Upper lobe of right lung (tissue), 1 donor: Measurements from ENCODE around the gene SUSD2. TPM values are rescaled to one million over a fixed set of nuclear protein-coding genes. Genes with fewer than 3 reads are reported as not detected.
A peak's percentile ranks its signal among the peaks of the same experiment; 100 is the strongest.
"Not testable (repeated sequence)": the region's sequence is repeated elsewhere in the genome, so short reads cannot be mapped to it uniquely, and the experiment has no call there.

Experiments used
- ATAC-seq: fragments of 200-7000 bp; cut with Tn5 transposase; one replicate; pipeline ENCODE4 v1.9.1; 2020; ENCODE audit warnings: mild to moderate bottlenecking, moderate library complexity
- DNase-seq: peaks from one replicate; pipeline ENCODE4 v3.0.0-alpha.2; 2020
- H3K27ac ChIP-seq: fragments of 200-600 bp; one replicate; pipeline ENCODE4 v1.8.0; 2022
- H3K27me3 ChIP-seq: fragments of 200-600 bp; one replicate; pipeline ENCODE4 v1.8.0; 2022; ENCODE audit warnings: mild to moderate bottlenecking
- H3K36me3 ChIP-seq: fragments of 200-600 bp; one replicate; pipeline ENCODE4 v1.8.0; 2022
- H3K4me1 ChIP-seq: fragments of 200-600 bp; one replicate; pipeline ENCODE4 v1.8.0; 2022
- H3K4me3 ChIP-seq: fragments of 200-600 bp; one replicate; pipeline ENCODE4 v1.8.0; 2022; ENCODE audit warnings: mild to moderate bottlenecking
- H3K9me3 ChIP-seq: fragments of 200-600 bp; one replicate; pipeline ENCODE4 v1.8.0; 2022
- intact Hi-C: fragments of 100-400 bp; cut with DNase I; formaldehyde crosslinking; loops from one replicate; pipeline ENCODE4 v1.11.0; 2022
- total RNA-seq: library from RNA; stranded (reverse); fragmentation: NEBNext Ultra II Directional; extraction: Animal tissue kit (Norgen Biotek cat#: 25700); gene quantifications from one replicate; pipeline ENCODE4 v1.2.1, GENCODE V29; 2021
- TF ChIP-seq, protein P1 (sequence below): fragments of 200-600 bp; IDR thresholded peaks from one replicate; pipeline ENCODE4 v1.8.0; 2022; ENCODE audit warnings: antibody characterized with exemption
- donor health status: DM: no; HTN: yes; CAD: no; lungs with severe emphysema.

Gene SUSD2
- total RNA-seq, 1 donor from 2014 or later, result 277 TPM

DNA sequence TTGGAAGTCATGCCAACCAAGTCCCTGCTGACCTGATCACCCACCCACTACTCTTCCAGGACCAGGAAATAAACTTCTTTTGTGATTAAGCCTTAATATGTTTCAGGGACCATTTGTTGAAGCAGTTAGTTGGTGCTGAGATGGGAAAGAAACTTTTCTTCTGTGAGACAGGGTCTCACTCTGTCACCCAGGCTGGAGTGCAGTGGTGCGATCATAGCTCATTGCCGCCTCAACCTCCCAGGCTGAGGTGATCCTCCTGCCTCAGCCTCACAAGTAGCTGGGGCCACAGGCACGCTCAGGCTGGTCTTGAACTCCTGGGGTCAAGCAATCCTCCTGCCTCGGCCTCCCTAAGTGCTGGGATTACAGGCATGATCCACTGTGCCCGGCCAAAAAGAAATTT is 10.6 kb downstream of the SUSD2 start:
- intact Hi-C loops, result loop anchor here (10.0 kb wide), 1 partner anchor 53 kb away; the partner anchor contains the start of gene GGT5
- TF ChIP-seq, protein P1, sequence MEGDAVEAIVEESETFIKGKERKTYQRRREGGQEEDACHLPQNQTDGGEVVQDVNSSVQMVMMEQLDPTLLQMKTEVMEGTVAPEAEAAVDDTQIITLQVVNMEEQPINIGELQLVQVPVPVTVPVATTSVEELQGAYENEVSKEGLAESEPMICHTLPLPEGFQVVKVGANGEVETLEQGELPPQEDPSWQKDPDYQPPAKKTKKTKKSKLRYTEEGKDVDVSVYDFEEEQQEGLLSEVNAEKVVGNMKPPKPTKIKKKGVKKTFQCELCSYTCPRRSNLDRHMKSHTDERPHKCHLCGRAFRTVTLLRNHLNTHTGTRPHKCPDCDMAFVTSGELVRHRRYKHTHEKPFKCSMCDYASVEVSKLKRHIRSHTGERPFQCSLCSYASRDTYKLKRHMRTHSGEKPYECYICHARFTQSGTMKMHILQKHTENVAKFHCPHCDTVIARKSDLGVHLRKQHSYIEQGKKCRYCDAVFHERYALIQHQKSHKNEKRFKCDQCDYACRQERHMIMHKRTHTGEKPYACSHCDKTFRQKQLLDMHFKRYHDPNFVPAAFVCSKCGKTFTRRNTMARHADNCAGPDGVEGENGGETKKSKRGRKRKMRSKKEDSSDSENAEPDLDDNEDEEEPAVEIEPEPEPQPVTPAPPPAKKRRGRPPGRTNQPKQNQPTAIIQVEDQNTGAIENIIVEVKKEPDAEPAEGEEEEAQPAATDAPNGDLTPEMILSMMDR, result no peak
- Histone ChIP-seq H3K36me3 (no peaks in the 10 kb centered on the region), H3K27ac (no peak overlapping the region), H3K27me3 (no peaks in the 10 kb centered on the region), H3K4me1 (peaks cover 16% of the 10 kb centered on the region), H3K4me3 (no peak overlapping the region), H3K9me3 (no peaks in the 10 kb centered on the region)
- DNase-seq (no peak), ATAC-seq (no peak)

DNA sequence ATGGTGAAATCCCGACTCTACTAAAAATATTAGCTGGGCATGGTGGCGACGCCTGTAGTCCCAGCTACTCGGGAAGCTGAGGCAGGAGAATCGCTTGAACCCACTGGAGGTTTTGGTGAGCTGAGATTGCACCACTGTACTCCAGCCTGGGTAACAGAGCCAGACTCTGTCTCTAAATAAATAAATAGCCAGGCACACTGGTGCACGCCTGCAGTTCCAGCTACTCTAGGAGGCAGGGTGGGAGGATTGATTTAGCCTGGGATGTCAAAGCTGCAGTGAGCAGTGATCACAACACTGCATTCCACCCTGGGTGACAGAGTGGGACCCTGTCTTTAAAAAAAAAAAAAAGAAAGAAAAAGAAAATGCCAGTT is 17.4 kb downstream of the SUSD2 start:
- Histone ChIP-seq H3K27me3 (no peaks in the 10 kb centered on the region), H3K36me3 (no peaks in the 10 kb centered on the region), H3K9me3 (no peaks in the 10 kb centered on the region), H3K27ac (peak overlapping the region; percentile 72), H3K4me1 (peaks cover 7% of the 10 kb centered on the region), H3K4me3 (no peak overlapping the region)
- DNase-seq, result no peak
- peak; percentile 8 for ATAC-seq
- TF ChIP-seq, protein P1, result no peak
- intact Hi-C loops, result loop anchor here (10.0 kb wide), 1 partner anchor 46 kb away; the partner anchor contains the start of gene GGT5

DNA sequence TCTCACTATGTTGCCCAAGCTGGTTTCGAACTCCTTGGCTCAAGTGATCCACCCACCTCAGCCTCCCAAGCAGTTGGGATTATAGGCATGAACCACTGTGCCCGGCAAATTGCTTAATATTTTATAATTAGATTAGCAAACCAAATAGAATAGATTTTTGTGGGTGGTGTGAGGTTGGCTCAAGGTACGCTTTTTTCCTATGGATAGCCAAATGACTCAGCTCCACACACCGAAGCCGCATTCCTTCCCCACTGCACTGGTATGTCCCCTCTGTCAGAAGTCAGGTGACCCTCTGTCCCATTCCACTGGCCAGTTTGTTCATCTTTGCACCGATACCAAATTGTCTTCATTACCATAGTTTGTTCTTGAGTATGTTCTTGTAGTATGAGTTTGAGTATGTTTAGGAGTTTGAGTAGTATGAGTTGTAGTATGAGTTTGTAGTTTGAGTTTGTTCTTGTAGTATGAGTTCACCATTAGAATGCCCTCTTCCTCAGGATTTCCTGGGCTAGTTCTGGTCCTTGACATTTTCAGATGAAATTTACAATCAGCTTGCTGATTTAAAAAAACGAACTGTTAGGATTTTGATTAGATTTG is 19.4 kb downstream of the SUSD2 start:
- no peak for DNase-seq

DNA sequence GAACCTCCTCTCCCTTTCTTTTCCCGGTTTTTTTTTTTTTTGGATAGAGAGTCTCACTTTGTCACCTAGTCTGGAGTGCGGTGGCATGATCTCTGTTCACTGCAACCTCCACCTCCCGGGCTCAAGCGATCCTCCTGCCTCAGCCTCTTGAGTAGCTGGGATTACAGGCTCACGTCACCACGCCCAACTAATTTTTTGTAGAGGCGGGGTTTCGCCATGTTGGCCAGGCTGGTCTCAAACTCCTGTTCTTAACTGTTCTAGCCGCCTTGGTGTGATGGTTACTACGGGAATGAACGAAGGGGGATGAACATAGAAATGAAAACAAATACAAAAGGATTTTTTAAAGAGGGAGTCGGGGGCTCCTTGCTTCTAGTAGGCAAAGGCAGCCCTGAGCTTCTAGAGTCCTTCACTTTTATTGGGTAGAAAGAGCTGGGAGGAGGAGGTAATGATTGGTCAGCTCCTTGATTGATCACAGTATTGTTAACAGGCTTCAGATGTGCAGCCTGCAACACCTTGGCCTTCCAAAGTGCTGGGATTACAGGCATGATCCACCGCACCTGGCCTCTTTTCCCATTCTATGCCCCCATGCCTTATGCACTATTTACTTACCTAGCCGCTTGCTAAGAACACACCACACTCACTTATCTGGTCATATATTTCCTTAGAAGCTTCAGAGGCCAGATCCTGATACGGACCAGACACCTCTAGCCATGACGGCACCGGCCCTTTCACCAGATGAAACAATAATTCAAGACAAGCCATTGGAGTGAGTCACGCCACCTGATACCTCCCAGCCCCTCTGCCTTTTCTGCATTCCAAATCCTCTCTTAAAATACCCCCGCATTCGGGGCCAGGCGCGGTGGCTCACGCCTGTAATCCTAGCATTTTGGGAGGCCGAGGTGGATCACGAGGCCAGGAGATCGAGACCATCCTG is 20.7 kb downstream of the SUSD2 start:
- H3K4me3 ChIP-seq, result no peak overlapping the region
- DNase-seq, result no peak
- ATAC-seq, result no peak

More for the DNA sequence above, 19.4 kb downstream of the SUSD2 start:
- no peak for ATAC-seq
- Histone ChIP-seq H3K36me3 (no peaks in the 10 kb centered on the region), H3K4me1 (peaks cover 9% of the 10 kb centered on the region), H3K9me3 (no peaks in the 10 kb centered on the region), H3K27ac (no peak overlapping the region), H3K4me3 (no peak overlapping the region), H3K27me3 (no peaks in the 10 kb centered on the region)
- intact Hi-C loops, result no loop called here
- TF ChIP-seq, protein P1, result no peak

DNA sequence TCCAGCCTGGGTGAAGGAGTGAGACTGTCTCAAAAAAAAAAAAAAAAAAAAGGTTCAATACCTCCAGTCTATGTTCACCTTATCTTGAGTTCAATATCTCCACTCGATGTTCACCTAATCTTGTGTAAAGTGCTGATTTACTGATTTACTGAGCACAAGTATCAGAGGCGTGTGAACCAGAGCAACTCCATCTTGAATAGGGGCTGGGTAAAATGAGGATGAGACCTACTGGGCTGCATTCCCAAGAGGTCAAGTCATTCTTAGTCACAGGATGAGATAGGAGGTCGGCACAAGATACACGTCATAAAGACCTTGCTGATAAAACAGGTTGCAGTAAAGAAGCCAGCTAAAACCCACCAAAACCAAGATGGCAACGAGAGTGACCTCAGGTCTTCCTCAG is 22.6 kb downstream of the SUSD2 start:
- H3K27ac ChIP-seq, DNase-seq, H3K4me3 ChIP-seq, H3K9me3 ChIP-seq, H3K36me3 ChIP-seq, ATAC-seq, intact Hi-C loops, H3K27me3 ChIP-seq: not testable (repeated sequence)
- H3K4me1 ChIP-seq, result peaks cover 29% of the 10 kb centered on the region

More for the DNA sequence above, 20.7 kb downstream of the SUSD2 start:
- no peaks in the 10 kb centered on the region for H3K27me3 ChIP-seq
- H3K36me3 ChIP-seq, result no peaks in the 10 kb centered on the region
- no peak overlapping the region for H3K27ac ChIP-seq
- no peaks in the 10 kb centered on the region for H3K9me3 ChIP-seq
- H3K4me1 ChIP-seq, result peaks cover 19% of the 10 kb centered on the region
- TF ChIP-seq, protein P1, result no peak
- intact Hi-C loops, result no loop called here
